ENCODE data around the gene KCNQ2.

DNA sequence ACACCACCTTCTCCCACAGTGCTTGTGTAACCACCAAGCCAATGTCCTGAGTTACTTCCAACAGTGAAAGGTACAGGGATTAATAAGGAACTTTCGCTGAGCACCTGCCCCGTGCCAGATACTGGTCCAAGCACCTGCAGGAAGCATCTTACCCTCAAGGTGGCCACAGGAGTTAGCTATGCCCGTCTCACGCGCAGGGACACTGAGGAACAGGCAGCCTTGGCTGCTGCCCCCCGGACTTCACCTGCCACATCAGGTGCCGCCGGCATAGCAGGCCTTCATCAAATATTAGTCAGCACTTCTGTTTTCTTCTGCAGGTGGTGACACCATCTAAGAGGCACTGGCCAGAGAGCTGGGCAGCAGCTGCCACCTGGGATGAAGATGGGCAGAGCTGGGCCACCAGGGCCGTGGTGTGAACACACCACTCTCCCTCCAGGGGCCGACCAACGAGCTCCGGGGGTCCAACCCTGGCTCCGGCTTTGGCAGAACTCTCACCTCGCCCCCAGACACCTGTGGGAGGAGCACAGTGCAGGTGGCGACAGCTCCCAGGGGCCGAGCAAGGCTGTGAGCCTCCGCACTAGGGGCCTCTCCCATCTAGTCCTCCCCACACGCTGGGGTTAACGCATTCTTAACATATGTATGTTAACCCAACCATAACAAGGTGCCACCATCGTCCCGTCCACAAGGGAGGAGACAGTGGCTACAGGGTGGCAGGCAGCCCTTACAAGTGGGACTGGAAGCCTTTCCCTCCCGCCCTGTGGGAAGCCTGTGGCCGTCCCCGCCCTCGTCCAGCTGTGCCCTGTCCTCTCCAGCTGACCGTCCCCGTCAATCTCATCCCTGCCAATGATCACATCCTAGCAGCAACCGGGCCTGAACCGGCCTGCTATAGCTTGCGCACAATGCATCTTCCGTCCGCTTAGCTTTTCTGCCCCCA, 45.2 kb upstream of the KCNQ2 start:
- TF ChIP-seq CTCF (IDR thresholded peaks at IDR 0.05) (no peak), EP300 (IDR thresholded peaks at IDR 0.05) (no peak)

Data from ovary (tissue), 3 donors.